ENCODE results near the gene CUL1.

The CUL1 gene

DNA sequence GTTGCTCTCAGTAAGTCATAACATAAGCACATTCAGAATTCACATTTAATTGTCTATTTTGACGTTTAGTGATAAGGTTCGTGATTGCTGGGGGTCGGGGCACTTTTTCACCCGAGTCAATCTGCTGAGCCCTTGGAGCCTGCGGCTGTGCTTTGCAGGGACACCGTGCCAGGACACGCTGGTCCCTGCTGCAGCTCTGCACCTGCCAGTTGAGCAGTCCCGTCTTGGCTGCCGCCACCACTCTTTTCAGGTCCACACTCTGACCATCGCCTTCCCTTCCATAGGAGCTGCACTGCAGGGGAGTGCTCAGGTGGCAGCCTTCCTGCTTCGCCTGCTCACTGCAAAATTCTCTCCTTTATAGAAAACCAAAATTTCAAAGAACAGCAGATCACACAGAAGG lies 36.4 kb downstream of the CUL1 start:
- H3K27ac ChIP-seq = no peak overlapping the region
- H3K79me2 ChIP-seq (ENCODE audit: insufficient read depth, low read depth) = peaks cover 96% of the 10 kb centered on the region
- H3K4me1 ChIP-seq (ENCODE audit: low read depth, poor library complexity, severe bottlenecking) = peaks cover 50% of the 10 kb centered on the region
- H3K4me2 ChIP-seq = no peak overlapping the region
- peaks cover 36% of the 10 kb centered on the region for H4K20me1 ChIP-seq (ENCODE audit: insufficient read depth)
- H3K4me3 ChIP-seq (IDR thresholded peaks at IDR 0.05; ENCODE audit: insufficient read depth, low read depth, low read length) = no peak overlapping the region
- H3K27me3 ChIP-seq (ENCODE audit: insufficient read depth, low read depth) = no peaks in the 10 kb centered on the region
- peaks cover 17% of the 10 kb centered on the region; the same call in 1 of the 2 replicates for H3K36me3 ChIP-seq (ENCODE audit: insufficient read depth)
- no peak overlapping the region for H3K9ac ChIP-seq
- no peak overlapping the region for H2AFZ ChIP-seq (ENCODE audit: low read depth)
- no peak for TF ChIP-seq CTCF (conservative IDR thresholded peaks at IDR 0.05; ENCODE audit: low read depth, low read length)

DNA sequence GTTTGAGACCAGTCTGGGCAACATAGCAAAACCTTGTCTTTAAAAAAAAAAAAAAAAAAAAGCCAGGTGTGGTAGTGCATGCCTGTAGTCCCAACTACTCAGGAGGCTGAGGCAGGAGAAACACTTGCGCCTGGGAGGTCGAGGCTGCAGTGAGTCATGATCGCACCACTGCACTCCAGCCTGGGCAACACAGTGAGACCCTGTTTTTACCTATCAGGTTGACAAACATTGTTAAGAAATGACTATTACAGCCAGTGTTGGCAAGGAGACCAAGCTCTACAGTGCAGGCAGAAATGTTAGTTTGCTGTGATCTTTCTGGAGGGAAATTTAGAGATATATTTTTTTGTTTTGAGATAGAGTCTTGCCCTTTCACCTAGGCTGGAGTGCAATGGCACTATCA lies 37.3 kb downstream of the CUL1 start:
- Histone ChIP-seq H3K27me3 (ENCODE audit: insufficient read depth, low read depth) (no peaks in the 10 kb centered on the region), H3K36me3 (ENCODE audit: insufficient read depth) (peaks cover 17% of the 10 kb centered on the region; the same call in 1 of the 2 replicates), H3K27ac (no peak overlapping the region), H2AFZ (ENCODE audit: low read depth) (no peak overlapping the region), H3K4me3 (IDR thresholded peaks at IDR 0.05; ENCODE audit: insufficient read depth, low read depth, low read length) (no peak overlapping the region), H3K4me2 (no peak overlapping the region), H4K20me1 (ENCODE audit: insufficient read depth) (peaks cover 34% of the 10 kb centered on the region), H3K9ac (no peak overlapping the region), H3K79me2 (ENCODE audit: insufficient read depth, low read depth) (peaks cover 96% of the 10 kb centered on the region), H3K4me1 (ENCODE audit: low read depth, poor library complexity, severe bottlenecking) (peaks cover 47% of the 10 kb centered on the region)
- TF ChIP-seq CTCF (conservative IDR thresholded peaks at IDR 0.05; ENCODE audit: low read depth, low read length) = no peak

GRCh38 chr7:148738737-148739535 lies 40.2 kb downstream of the CUL1 start:
- H3K27me3 ChIP-seq (ENCODE audit: insufficient read depth, low read depth) = no peaks in the 10 kb centered on the region
- peaks cover 18% of the 10 kb centered on the region for H4K20me1 ChIP-seq (ENCODE audit: insufficient read depth)
- no peak overlapping the region for H3K4me3 ChIP-seq (IDR thresholded peaks at IDR 0.05; ENCODE audit: insufficient read depth, low read depth, low read length)
- H3K36me3 ChIP-seq (ENCODE audit: insufficient read depth) = peaks cover 8% of the 10 kb centered on the region; the same call in 1 of the 2 replicates
- H3K4me2 ChIP-seq = no peak overlapping the region
- no peak overlapping the region for H2AFZ ChIP-seq (ENCODE audit: low read depth)
- no peak overlapping the region for H3K9ac ChIP-seq
- no peak overlapping the region for H3K27ac ChIP-seq
- no peak for TF ChIP-seq CTCF (conservative IDR thresholded peaks at IDR 0.05; ENCODE audit: low read depth, low read length)
- H3K4me1 ChIP-seq (ENCODE audit: low read depth, poor library complexity, severe bottlenecking) = peaks cover 17% of the 10 kb centered on the region
- H3K79me2 ChIP-seq (ENCODE audit: insufficient read depth, low read depth) = peaks cover 96% of the 10 kb centered on the region

DNA sequence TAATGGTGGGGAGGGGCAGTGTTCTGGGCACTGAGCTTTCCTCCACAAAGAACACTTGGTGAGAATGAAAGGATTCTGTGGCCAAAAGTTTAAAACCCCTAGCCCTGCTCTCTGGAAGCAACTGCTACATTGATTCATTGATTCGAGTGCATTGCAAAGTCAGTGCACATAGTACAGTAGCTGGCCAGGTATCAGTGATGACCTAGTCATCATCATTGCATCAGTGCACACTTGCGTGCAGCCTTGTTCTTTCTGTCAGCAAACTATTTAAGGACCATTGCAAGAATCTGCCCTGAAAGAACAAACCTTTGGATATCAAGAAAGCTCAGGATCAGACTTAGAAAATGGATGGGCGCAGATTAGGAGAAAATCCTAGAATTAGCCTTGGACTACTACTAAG lies 47.4 kb downstream of the CUL1 start:
- Histone ChIP-seq H3K4me1 (ENCODE audit: low read depth, poor library complexity, severe bottlenecking) (peaks cover 30% of the 10 kb centered on the region), H4K20me1 (ENCODE audit: insufficient read depth) (peaks cover 12% of the 10 kb centered on the region), H3K4me3 (IDR thresholded peaks at IDR 0.05; ENCODE audit: insufficient read depth, low read depth, low read length) (no peak overlapping the region), H3K79me2 (ENCODE audit: insufficient read depth, low read depth) (peaks cover 92% of the 10 kb centered on the region), H3K4me2 (no peak overlapping the region), H2AFZ (ENCODE audit: low read depth) (no peak overlapping the region), H3K36me3 (ENCODE audit: insufficient read depth) (no peaks in the 10 kb centered on the region), H3K27ac (no peak overlapping the region), H3K9ac (no peak overlapping the region), H3K27me3 (ENCODE audit: insufficient read depth, low read depth) (no peaks in the 10 kb centered on the region)
- TF ChIP-seq CTCF (conservative IDR thresholded peaks at IDR 0.05; ENCODE audit: low read depth, low read length) = no peak

Data from KMS-11 (cell line).